GM12878 (cell line): ENCODE measurements around the gene BCLAF3. TPM values are rescaled to one million over a fixed set of nuclear protein-coding genes. Genes with fewer than 3 reads are reported as not detected.

Experiments
- ATAC-seq: fragments of 200-7000 bp; cut with Tn5 transposase; 3 replicates; pipeline ENCODE4 v1.9.1; 2020; ENCODE audit warnings: mild to moderate bottlenecking, moderate library complexity
- BruUV-seq: library from RNA; stranded (reverse); fragments of 400-500 nt; replicated peaks from 2 replicates; lab custom pipeline; 2021; lab: Mats Ljungman, UMichigan
- CTCF ChIA-PET: fragments of 300-600 bp; sonication (Branson Sonifier 250); formaldehyde crosslinking; extraction: SDS; loops from one replicate; lab custom pipeline; 2021; ENCODE audit warnings: inconsistent platforms; lab: Yijun Ruan, JAX
- POLR2A ChIA-PET: fragments of 350-600 bp; formaldehyde crosslinking; extraction: SDS; loops from one replicate; lab custom pipeline; 2021; ENCODE audit warnings: inconsistent platforms; lab: Charles Lee
- RAD21 ChIA-PET: fragments of 300-600 bp; sonication (Branson Sonifier 250); formaldehyde crosslinking; loops from one replicate; lab custom pipeline; 2023; ENCODE audit warnings: antibody characterized with exemption; ENCODE audit not compliant: unreplicated experiment; lab: Charles Lee
- SMC1A ChIA-PET: fragments of 300-600 bp; sonication (Branson Sonifier 250); formaldehyde crosslinking; loops from one replicate; lab custom pipeline; 2023; ENCODE audit not compliant: unreplicated experiment, uncharacterized antibody; lab: Charles Lee
- DNase-seq: peaks from one replicate; pipeline ENCODE4 v3.0.0-alpha.2; 2011; ENCODE audit warnings: low read depth, low spot score
- FAIRE-seq: peaks from 3 replicates; lab custom pipeline; 2011; peaks lifted over from hg19 to GRCh38; lab: Jason Lieb, UNC
- H2AFZ ChIP-seq: 2 replicates; pipeline ENCODE4 v1.6.0; 2011; ENCODE audit warnings: low read depth, low read length, control low read depth; ENCODE audit not compliant: control insufficient read depth
- H3K27ac ChIP-seq: 2 replicates; pipeline ENCODE4 v1.5.1; 2011; ENCODE audit warnings: control low read depth; ENCODE audit not compliant: control insufficient read depth, insufficient read depth
- H3K27me3 ChIP-seq, 2 experiments: replicated peaks in 1 of 2; 2 replicates each; pipeline versions ENCODE4 v1.6.0 to v1.6.1; 2011; ENCODE audit warnings: low read length in 1 of 2; ENCODE audit not compliant: control insufficient read depth in 2 of 2, insufficient read depth in 2 of 2
- H3K36me3 ChIP-seq, 2 experiments: 2 replicates each; pipeline ENCODE4 v1.5.1; 2011; ENCODE audit warnings: low read length in 1 of 2; ENCODE audit not compliant: control insufficient read depth in 2 of 2, insufficient read depth in 2 of 2
- H3K4me1 ChIP-seq: 2 replicates; pipeline ENCODE4 v1.6.1; 2011; ENCODE audit warnings: mild to moderate bottlenecking, low read length, moderate library complexity, mixed read lengths; ENCODE audit not compliant: control insufficient read depth, insufficient read depth
- H3K4me2 ChIP-seq: 2 replicates; pipeline ENCODE4 v1.6.0; 2011; ENCODE audit warnings: control low read depth; ENCODE audit not compliant: control insufficient read depth, insufficient read depth
- H3K4me3 ChIP-seq: fragments of 200-600 bp; sonication (generic); 2 replicates; pipeline ENCODE4 v1.5.1; 2016
- H3K79me2 ChIP-seq: 2 replicates; pipeline ENCODE4 v1.6.0; 2011; ENCODE audit warnings: low read length; ENCODE audit not compliant: control insufficient read depth, insufficient read depth
- H3K9ac ChIP-seq: 2 replicates; pipeline ENCODE4 v1.8.0; 2011; ENCODE audit warnings: low read length, control low read depth, mixed read lengths; ENCODE audit not compliant: control insufficient read depth, insufficient read depth
- H3K9me3 ChIP-seq: replicated peaks from 3 replicates; pipeline ENCODE4 v1.5.1; 2011; ENCODE audit warnings: mild to moderate bottlenecking, low read length; ENCODE audit not compliant: control insufficient read depth, insufficient read depth
- H4K20me1 ChIP-seq: 2 replicates; pipeline ENCODE4 v1.6.0; 2011; ENCODE audit not compliant: control insufficient read depth, insufficient read depth
- EZH2 ChIP-seq: IDR thresholded peaks from 2 replicates; pipeline ENCODE4 v1.6.1; 2012; ENCODE audit warnings: low read depth, mild to moderate bottlenecking, control low read depth, inconsistent platforms, low read length, borderline replicate concordance; ENCODE audit not compliant: control insufficient read depth
- NR2C1 ChIP-seq: fragments of 450-650 bp; IDR thresholded peaks from 2 replicates; pipeline ENCODE4 v1.6.1; 2017; ENCODE audit warnings: antibody characterized with exemption, mild to moderate bottlenecking, moderate library complexity
- USF2 ChIP-seq: IDR thresholded peaks from 2 replicates; pipeline ENCODE4 v1.6.1; 2011; ENCODE audit warnings: low read depth, low read length, improper control_type of control experiment, borderline replicate concordance
- WGBS: methylation state at CpG from one replicate; pipeline ENCODE4 v1.1.6; 2016; ENCODE audit warnings: low lambda C conversion rate; ENCODE audit not compliant: insufficient replicate concordance, insufficient coverage; ENCODE audit errors: missing lambda C conversion rate; 5-methylcytosine and 5-hydroxymethylcytosine counted together
- in situ Hi-C: fragments of 300-500 bp; cut with MboI; formaldehyde crosslinking; loops from 9 replicates; pipeline ENCODE4 v1.14.3; 2018; ENCODE audit warnings: mixed read lengths
- intact Hi-C: fragments of 100-400 bp; cut with micrococcal nuclease; formaldehyde crosslinking; loops from one replicate; pipeline ENCODE4 v1.14.2; 2022; ENCODE audit not compliant: unreplicated experiment
- polyA plus RNA-seq, 11 experiments: library from polyadenylated mRNA; depleted of rRNA in 4 of 11; unstranded in 6 of 11; stranded (reverse) in 5 of 11; fragments of >200 nt; fragmentation: Nextera tagmentation in 4 of 11; fragmentation: Illumina TruSeq in 1 of 11; extraction: Ambion mirVana in 4 of 11; extraction: Trizol in 1 of 11; gene quantifications; 1 replicate in 1 of 11; 2 replicates in 10 of 11; pipeline versions ENCODE4 v1.2.1 to v1.2.3, GENCODE V29; 2011 to 2016; ENCODE audit warnings: inconsistent platforms in 2 of 11, missing spikeins in 2 of 11, low read depth in 1 of 11
- total RNA-seq, 4 experiments: library from RNA; depleted of rRNA in 3 of 4; stranded (reverse); fragments of >200 nt in 3 of 4; fragmentation: Illumina TruSeq in 1 of 4; extraction: Trizol in 1 of 4; gene quantifications; 2 replicates each; pipeline versions ENCODE4 v1.2.1 to v1.2.3, GENCODE V29; 2013 to 2021

The BCLAF3 gene
- total and polyA plus RNA-seq, 10 of the 15 experiments (the other 5 are each of a cell fraction or from before 2014, with no cell fraction given) = 0.74 to 4.4 (median 2.6) TPM

GRCh38 chrX:19958552-19959486 is 32.0 kb downstream of the BCLAF3 start:
- no peak for ATAC-seq
- no peaks in the 10 kb centered on the region for H3K36me3 ChIP-seq
- RAD21 ChIA-PET = no interaction called here
- no peaks in the 10 kb centered on the region for H3K4me1 ChIP-seq
- H3K79me2 ChIP-seq = no peaks in the 10 kb centered on the region
- in situ Hi-C loops (no loop called here), intact Hi-C loops (no loop called here)
- no peak overlapping the region for H3K4me3 ChIP-seq
- no peak overlapping the region for H3K4me2 ChIP-seq
- no peaks in the 10 kb centered on the region for H4K20me1 ChIP-seq
- H3K9ac ChIP-seq = no peak overlapping the region
- H3K27me3 ChIP-seq = no peaks in the 10 kb centered on the region
- no TSS peak for BruUV-seq
- no peak for DNase-seq
- H2AFZ ChIP-seq = no peak overlapping the region
- no peaks in the 10 kb centered on the region for H3K9me3 ChIP-seq
- 61% methylated on average over 6 of the region's 6 CpGs for WGBS
- H3K27ac ChIP-seq = no peak overlapping the region
- POLR2A ChIA-PET = interaction anchor here (0.7 kb wide), 1 partner anchor 33 kb away, joined by 3 read pairs; no protein-coding TSS in a partner anchor
- TF ChIP-seq EZH2 (no peak), USF2 (no peak), NR2C1 (0 out of 2 replicates have a peak, but pooled peaks have one; percentile 9)
- CTCF ChIA-PET = interaction anchor here (0.6 to 1.2 kb wide), 2 partner anchors 9 to 12 kb away, joined by 3 read pairs; no protein-coding TSS in a partner anchor
- no peak for FAIRE-seq
- SMC1A ChIA-PET = interaction anchor here (1.8 kb wide), 1 partner anchor 10 kb away, joined by 5 read pairs; no protein-coding TSS in a partner anchor
